ENCODE measurements around the gene SLAMF8.
A peak's percentile ranks its signal among the peaks of the same experiment; 100 is the strongest.

SLAMF8 gene

GRCh38 chr1:159817276-159818041, 9.2 kb upstream of the SLAMF8 start:
- DNase-seq (ENCODE audit: low read depth): peak; percentile 63

DNA sequence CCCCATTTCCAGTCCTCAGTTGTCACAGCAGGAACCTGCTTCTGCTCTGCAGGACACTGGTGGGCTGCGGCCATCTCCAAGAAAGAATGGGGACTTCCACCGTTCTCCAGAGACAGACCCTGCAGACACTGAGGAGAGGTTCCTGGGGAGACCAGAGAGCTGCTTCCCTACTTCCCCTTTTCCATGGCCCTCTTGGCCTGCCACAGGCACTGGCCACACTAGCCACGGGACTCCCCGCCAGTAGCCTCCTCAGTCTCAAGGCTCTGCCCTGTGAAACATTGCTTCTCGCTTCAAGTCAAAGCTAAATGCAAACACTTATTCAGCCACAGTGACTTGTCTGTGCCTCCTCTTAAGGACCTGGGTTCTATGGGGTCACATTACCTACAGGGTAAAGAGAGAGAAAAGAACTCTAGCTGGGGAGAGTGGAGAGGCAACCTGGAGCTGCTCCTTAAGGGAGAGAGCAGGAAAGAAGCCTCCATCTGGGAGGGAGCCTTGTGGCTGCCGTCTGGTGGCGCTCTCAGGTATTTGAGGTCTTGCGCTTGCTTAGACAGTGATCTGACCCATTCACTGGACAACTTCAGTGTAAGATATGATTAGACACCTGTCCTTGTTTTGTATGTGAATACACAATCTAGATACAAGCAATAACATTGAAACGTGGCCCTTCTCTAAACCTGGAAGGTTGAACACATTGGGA, 5.4 kb upstream of the SLAMF8 start:
- DNase-seq (ENCODE audit: low read depth): no peak

More at GRCh38 chr1:159817276-159818041, 9.2 kb upstream of the SLAMF8 start:
- no peak for TF ChIP-seq CTCF (conservative IDR thresholded peaks at IDR 0.05; ENCODE audit: control insufficient read depth, insufficient read depth, low read depth, low read length)
- no peak overlapping the region for H3K4me3 ChIP-seq (ENCODE audit: control insufficient read depth, low read depth, low read length)

GRCh38 chr1:159823406-159823805, 3.3 kb upstream of the SLAMF8 start:
- TF ChIP-seq CTCF (conservative IDR thresholded peaks at IDR 0.05; ENCODE audit: control insufficient read depth, insufficient read depth, low read depth, low read length): no peak
- no peak overlapping the region for H3K4me3 ChIP-seq (ENCODE audit: control insufficient read depth, low read depth, low read length)
- DNase-seq (ENCODE audit: low read depth): no peak

More for the DNA sequence above, 5.4 kb upstream of the SLAMF8 start:
- TF ChIP-seq CTCF (conservative IDR thresholded peaks at IDR 0.05; ENCODE audit: control insufficient read depth, insufficient read depth, low read depth, low read length): no peak
- no peak overlapping the region for H3K4me3 ChIP-seq (ENCODE audit: control insufficient read depth, low read depth, low read length)

DNA sequence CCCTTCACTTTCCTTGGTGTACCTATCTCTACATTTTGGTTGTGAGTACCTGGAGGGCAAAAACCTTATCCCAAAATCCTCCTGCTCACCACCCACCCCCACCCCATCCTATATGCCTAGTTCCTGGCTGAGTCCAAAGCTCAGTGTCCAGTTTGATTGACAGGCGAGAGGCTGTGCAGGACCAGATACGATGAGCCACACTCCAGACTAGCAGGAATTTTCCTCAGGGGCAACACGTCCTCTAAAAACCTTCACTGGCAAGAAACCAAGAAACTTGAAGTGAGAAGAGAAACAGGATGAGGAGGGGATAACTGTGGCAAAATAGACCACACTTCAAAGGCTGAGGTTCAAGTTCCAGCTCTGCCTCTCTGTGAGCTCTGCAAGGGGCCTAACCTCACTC, 1.1 kb upstream of the SLAMF8 start:
- TF ChIP-seq CTCF (conservative IDR thresholded peaks at IDR 0.05; ENCODE audit: control insufficient read depth, insufficient read depth, low read depth, low read length): no peak
- no peak overlapping the region for H3K4me3 ChIP-seq (ENCODE audit: control insufficient read depth, low read depth, low read length)
- DNase-seq (ENCODE audit: low read depth): no peak

- no peak for TF ChIP-seq CTCF (conservative IDR thresholded peaks at IDR 0.05; ENCODE audit: control insufficient read depth, insufficient read depth, low read depth, low read length)
- H3K4me3 ChIP-seq (ENCODE audit: control insufficient read depth, low read depth, low read length): no peak overlapping the region
- no peak for DNase-seq (ENCODE audit: low read depth)
These were observed 423 bp downstream of the SLAMF8 start for GRCh38 chr1:159827102-159827490.

DNA sequence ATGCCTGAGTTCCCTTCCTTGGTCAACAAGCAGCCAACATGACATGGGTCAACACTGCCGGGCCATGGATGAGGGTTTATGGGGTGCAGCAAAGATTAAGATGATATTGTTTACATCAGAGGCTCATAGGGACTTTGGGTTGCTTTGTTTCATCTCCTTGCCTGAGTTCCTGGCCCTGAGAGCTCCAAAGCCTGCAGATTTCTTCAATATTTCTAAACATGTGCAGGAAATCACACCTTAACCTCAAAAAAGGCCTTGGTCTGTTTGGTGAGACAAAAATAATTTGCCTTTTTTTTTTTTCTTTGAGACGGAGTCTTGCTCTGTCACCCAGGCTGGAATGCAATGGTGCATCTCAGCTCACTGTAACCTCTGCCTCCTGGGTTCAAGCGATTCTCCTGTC, 876 bp downstream of the SLAMF8 start:
- DNase-seq (ENCODE audit: low read depth): no peak
- TF ChIP-seq CTCF (conservative IDR thresholded peaks at IDR 0.05; ENCODE audit: control insufficient read depth, insufficient read depth, low read depth, low read length): no peak
- H3K4me3 ChIP-seq (ENCODE audit: control insufficient read depth, low read depth, low read length): no peak overlapping the region

Data from fibroblast of mammary gland (primary cell).